SHP77 treated with DMSO at 0.1 percent for 48 hours (cell line): ENCODE results near the gene IDS.
"Not testable (repeated sequence)": the region's sequence is repeated elsewhere in the genome, so short reads cannot be mapped to it uniquely, and the experiment has no call there.

ENCODE experiments used
- DNase-seq: peaks from one replicate; lab custom pipeline; 2025; lab: John Stamatoyannopoulos, UW

Gene IDS, protein sequence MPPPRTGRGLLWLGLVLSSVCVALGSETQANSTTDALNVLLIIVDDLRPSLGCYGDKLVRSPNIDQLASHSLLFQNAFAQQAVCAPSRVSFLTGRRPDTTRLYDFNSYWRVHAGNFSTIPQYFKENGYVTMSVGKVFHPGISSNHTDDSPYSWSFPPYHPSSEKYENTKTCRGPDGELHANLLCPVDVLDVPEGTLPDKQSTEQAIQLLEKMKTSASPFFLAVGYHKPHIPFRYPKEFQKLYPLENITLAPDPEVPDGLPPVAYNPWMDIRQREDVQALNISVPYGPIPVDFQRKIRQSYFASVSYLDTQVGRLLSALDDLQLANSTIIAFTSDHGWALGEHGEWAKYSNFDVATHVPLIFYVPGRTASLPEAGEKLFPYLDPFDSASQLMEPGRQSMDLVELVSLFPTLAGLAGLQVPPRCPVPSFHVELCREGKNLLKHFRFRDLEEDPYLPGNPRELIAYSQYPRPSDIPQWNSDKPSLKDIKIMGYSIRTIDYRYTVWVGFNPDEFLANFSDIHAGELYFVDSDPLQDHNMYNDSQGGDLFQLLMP

DNA sequence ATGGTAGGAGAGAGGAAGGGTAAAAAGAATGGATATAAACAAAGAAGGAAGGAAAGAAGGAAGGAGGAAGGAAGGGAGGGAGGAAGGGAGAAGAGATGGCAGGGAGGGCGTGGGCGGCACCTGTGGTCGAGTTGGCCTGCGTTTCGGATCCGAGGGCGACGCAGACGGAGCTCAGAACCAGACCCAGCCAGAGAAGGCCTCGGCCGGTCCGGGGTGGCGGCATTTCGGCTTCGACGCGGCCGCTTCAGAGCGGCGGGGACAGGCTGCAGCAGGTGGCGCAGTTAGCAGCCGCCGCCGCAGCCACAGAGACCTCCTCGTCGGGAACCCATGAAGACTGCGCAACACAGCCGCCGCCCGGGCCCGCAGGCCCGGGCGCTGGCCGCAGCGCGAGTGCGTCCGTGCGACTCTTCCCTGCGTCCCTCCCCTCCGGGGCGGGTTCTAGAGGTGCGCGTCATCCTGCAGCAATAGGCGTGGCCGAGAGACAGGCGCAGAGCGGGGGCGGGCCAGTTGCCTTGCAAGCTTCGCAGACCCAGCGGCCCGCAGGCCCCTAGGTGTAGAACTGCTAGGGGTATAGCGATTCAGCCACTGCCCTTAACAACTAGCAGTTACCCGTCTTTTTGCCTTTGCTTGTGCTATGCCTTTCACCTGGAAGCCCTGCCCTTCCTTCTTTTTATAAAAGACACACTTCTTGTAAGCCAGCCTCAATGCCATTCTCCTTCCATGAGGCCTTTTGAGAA is at the start of gene IDS:
IDS (minus strand) TSS at position 392 of the 737 bp plus-strand sequence; CDS start at position 223, 169 bp downstream.
- DNase-seq, result peak; percentile 57

- DNase-seq, result not testable (repeated sequence)
These were observed 46.8 kb upstream of the IDS start for GRCh38 chrX:149551939-149552248.

- DNase-seq, result not testable (repeated sequence)
These were observed 46.3 kb upstream of the IDS start for GRCh38 chrX:149551245-149551938.

GRCh38 chrX:149550454-149550853 is 45.3 kb upstream of the IDS start:
- DNase-seq, result not testable (repeated sequence)

DNA sequence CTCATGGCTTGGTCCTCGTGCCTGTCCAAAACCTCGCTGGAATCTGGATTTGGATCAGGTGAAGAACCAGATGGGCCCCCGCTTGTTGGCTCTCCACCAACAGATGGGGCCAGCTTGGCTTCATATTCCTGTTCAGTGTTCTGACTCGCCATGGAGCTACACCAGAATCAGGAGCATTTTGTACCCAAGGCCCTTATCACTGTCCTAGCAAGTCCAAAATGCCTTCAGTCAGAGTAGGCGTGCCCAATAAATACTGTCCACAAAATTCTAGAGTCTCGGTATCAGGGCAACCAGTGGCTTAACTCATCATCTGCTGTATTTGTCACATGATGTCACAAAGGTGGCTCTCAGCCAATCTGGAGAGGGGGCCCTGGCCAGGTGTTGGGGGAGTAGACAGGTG is 44.6 kb upstream of the IDS start, which contains the start of gene HSFX3:
HSFX3 (minus strand) TSS at position 224 of the 400 bp plus-strand sequence; CDS start at position 152, 72 bp downstream.
- DNase-seq, result not testable (repeated sequence)

DNA sequence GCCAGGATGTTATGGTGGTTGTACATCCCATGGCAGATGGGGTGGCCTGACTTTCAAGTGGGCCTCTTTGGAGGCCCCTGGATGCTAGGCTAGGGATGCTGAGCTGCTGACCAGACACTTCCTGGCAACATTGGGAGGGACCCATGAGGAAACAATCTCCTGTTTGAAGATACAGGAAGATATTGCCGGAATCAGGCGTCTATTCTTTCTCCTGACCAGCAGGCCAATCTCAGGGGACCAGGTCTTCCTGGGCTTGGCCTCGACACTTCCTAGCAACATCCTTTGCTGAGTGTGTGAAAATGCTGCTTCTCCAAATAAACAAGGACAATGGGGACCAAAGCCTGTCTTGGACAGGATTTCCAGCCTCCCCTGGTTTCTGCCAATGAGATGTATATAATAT is 42.7 kb upstream of the IDS start:
- not testable (repeated sequence) for DNase-seq

DNA sequence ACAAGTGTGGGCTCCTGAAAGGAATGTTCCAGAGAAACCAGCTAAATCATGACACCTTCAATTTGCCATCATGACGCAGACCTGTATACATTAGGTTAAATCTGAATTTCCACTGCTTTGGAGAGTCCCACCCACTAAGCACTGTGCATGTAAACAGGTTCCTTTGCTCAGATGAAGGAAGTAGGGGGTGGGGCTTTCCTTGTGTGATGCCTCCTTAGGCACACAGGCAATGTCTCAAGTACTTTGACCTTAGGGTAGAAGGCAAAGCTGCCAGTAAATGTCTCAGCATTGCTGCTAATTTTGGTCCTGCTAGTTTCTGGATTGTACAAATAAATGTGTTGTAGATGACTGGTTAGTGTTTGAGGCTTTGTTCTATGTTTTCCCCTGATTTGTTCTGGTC is 41.9 kb upstream of the IDS start:
- DNase-seq, result not testable (repeated sequence)

DNA sequence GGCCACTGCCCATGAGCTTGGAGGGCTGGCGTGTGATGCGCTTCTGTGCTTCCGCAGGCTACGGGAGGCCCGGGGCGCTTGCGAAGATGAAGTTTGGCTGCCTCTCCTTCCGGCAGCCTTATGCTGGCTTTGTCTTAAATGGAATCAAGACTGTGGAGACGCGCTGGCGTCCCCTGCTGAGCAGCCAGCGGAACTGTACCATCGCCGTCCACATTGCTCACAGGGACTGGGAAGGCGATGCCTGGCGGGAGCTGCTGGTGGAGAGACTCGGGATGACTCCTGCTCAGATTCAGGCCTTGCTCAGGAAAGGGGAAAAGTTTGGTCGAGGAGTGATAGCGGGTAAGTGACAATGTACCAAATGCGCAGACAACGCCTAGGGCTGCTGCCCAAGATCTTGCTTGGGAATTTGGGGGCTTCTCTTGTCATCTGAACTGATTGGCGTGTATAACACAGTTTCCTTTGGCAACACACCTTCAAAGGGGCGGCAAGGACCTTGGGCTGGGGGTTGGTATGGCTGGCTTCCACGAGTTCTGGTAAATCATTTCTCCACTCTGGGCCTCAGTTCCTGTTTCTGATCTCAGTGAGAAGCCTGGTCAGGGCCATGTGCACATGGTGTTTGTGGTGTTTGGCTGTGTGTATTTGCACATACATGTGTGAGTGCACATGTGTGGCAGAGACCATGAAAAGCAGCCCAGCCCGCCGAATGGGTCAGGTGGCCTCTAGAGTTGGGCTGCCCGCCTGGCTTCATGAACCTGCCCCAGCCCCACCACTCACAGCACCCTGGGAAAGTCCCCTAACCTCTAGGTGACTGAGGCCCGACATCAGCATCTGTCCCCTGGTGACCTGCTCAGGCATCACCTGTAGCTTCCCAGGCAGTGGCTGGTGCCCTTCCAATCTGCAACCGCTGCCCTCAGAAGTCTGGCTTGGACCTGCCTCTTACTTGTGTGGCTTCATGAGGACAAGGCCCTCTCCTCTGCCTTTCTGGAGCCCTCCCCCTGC is 40.7 kb upstream of the IDS start:
- not testable (repeated sequence) for DNase-seq

DNA sequence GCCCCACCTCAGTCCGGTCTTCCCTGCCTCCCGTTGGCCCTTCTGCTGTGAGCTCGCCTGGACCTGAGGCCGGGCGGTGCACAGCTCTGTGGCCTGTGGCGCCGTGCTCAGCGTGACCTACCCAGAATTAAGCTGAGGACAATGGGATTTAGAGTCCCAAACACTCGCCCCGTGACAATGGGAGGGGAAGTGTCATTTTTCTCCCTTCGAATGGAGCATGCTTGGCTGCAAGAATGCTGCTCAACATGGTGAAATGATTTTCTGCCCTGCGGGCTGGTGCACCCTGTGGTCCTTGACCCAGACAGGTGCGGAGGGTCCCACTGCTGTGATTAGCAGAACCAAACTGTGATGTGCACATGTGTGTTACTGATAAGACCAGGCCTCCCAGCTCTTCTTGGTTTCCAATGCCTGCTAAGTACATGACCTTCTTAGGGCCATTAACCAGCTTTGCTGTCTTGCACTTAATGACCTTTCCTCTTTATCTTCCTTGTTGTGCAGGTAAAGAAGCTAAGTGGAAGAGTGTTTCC is 36.5 kb upstream of the IDS start:
- no peak for DNase-seq

- DNase-seq, result peak; percentile 70
These were observed 35.8 kb upstream of the IDS start, which contains the start of gene EOLA1 for GRCh38 chrX:149540621-149541520. Gene EOLA1, plus strand, starts transcription at chrX:149541012. Its CDS starts 4,619 bp downstream, at chrX:149545631.

DNA sequence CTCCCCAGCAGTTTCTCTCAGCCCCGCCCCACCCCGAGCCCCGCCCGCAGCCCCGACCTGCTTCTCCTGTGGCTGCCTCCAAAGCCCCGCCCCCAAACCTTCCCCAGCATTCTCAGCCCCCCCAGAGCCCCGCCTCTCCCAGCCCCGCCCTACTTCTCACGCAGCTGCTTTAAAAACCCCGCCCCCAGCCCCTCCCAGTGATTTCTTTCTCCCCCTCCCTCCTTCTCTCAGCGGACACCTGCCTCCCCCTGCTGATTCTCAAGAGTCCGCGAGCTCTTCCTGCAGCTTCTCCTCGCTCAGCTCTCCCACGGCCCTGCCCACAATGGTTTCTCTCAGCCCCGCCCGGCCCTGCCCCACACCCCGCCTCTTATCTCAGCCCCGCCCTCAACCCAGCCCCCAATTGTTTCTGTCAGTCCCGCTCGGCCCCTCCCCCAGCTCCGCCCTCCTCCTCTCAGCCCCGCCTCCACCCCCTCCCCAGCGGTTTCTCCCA is 35.1 kb upstream of the IDS start:
- no peak for DNase-seq

GRCh38 chrX:149539283-149540130 is 34.4 kb upstream of the IDS start:
- DNase-seq, result peak; percentile 38

- DNase-seq, result not testable (repeated sequence)
These were observed 32.4 kb upstream of the IDS start for GRCh38 chrX:149537474-149537873.

GRCh38 chrX:149534926-149535602 is 30.0 kb upstream of the IDS start:
- DNase-seq, result not testable (repeated sequence)

DNA sequence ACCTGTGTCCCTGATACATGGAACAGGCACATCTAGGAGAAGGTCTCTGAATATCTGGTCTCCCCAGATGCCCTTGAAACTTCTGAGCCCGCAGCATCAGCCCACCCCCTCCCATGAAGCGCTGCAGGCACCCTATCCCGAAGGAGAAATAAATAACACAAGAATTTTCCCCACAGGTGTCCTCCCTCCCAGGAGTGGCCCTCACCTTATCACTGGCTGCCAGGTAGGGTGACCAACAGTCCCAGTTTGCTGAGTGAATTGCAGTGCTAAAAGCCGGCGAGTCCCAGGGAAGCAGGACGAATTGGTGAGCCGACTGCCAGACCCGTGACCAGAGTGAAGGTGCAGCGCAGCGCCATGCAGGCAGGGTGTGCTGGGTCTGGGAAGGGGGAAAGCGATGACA is 28.9 kb upstream of the IDS start:
- not testable (repeated sequence) for DNase-seq

DNA sequence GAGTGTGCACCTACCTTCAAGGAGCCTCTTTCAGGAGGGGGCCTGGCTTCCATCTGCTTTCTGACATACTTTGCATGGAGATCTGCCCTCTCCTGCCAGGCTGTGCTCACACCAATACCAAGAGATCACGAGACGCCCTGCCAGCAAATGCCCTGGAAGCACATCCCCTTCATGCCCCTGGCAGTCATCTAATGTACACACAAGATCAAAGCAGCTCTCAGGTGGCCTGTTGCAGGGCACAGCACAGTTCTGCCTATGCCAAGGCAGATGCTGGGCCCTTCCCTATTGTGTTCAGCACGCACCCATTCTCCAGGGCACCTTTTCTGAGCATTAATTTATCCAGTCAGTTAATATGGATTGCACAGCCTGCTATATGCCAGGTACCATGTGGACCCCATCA is 27.8 kb upstream of the IDS start:
- DNase-seq, result not testable (repeated sequence)

- DNase-seq, result no peak
These were observed 26.5 kb upstream of the IDS start for GRCh38 chrX:149531599-149531998.

GRCh38 chrX:149528381-149528780 is 23.3 kb upstream of the IDS start:
- DNase-seq, result no peak
